ENCODE results near the gene AP1B1. TPM values are rescaled to one million over a fixed set of nuclear protein-coding genes. Genes with fewer than 3 reads are reported as not detected.
A peak's percentile ranks its signal among the peaks of the same experiment; 100 is the strongest.

The AP1B1 gene
- total and polyA plus RNA-seq, 8 donors: 32.5 to 99.1 (median 36.1) TPM

DNA sequence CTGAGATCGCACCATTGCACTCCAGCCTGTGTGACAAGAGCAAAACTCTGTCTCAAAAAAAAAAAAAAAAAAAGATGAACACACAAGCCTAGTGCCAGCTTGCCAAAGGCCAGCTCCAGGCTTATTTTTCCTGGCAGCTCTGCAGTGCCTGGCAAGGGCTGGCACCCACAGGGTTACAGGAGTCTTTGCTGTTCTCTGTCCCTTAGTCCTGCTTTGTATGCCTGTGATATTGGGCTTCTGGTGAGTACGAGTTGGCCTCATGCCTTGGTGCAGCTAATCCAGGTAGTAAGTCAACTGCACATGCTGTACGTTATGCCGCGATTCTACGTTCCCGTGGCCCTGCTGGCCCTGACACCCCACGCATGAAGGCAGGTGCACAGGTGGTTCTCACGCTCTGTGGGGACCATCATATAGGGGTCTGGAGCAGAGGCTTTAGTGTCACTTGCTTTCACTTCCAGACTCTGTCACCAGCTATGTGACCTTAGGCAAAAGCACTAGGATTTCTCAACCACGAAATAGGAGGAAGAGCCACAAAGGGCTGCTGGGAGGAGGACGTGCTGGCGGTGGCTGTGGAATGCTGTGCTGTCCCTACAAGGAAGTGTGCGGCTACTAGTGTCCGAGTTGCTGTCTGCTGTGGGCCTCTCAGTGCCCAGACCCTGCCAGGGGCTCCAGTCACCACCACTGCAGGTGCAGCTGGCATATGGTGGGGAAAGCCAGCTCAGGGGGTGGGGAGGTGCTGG is 51.4 kb downstream of the AP1B1 start:
- no peaks in the 10 kb centered on the region for H3K4me1 ChIP-seq
- H3K27ac ChIP-seq: no peak overlapping the region
- DNase-seq: peak in 1 of 4 donors; percentile 51
- H3K36me3 ChIP-seq: peaks cover 0 to 100% of the 10 kb centered on the region in 2 donors
- peak; percentile 40 for ATAC-seq
- H3K9me3 ChIP-seq: no peaks in the 10 kb centered on the region
- no peak overlapping the region for H3K4me3 ChIP-seq
- TF ChIP-seq, protein P1, sequence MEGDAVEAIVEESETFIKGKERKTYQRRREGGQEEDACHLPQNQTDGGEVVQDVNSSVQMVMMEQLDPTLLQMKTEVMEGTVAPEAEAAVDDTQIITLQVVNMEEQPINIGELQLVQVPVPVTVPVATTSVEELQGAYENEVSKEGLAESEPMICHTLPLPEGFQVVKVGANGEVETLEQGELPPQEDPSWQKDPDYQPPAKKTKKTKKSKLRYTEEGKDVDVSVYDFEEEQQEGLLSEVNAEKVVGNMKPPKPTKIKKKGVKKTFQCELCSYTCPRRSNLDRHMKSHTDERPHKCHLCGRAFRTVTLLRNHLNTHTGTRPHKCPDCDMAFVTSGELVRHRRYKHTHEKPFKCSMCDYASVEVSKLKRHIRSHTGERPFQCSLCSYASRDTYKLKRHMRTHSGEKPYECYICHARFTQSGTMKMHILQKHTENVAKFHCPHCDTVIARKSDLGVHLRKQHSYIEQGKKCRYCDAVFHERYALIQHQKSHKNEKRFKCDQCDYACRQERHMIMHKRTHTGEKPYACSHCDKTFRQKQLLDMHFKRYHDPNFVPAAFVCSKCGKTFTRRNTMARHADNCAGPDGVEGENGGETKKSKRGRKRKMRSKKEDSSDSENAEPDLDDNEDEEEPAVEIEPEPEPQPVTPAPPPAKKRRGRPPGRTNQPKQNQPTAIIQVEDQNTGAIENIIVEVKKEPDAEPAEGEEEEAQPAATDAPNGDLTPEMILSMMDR (IDR thresholded peaks at IDR 0.05): no peak
- intact Hi-C loops (cut with DNase I): no loop called here
- no peaks in the 10 kb centered on the region for H3K27me3 ChIP-seq

- no peak overlapping the region for H3K27ac ChIP-seq
- no peaks in the 10 kb centered on the region for H3K9me3 ChIP-seq
- TF ChIP-seq, protein P1 (IDR thresholded peaks at IDR 0.05): no peak
- DNase-seq (peak in 1 of 4 donors; percentile 61), ATAC-seq (no peak)
- peaks cover 0 to 100% of the 10 kb centered on the region in 2 donors for H3K36me3 ChIP-seq
- no peaks in the 10 kb centered on the region for H3K27me3 ChIP-seq
- H3K4me3 ChIP-seq: no peak overlapping the region
- no peaks in the 10 kb centered on the region for H3K4me1 ChIP-seq
- intact Hi-C loops (cut with DNase I): no loop called here
Measured at GRCh38 chr22:29335656-29336055, 52.7 kb downstream of the AP1B1 start.

- H3K9me3 ChIP-seq: no peaks in the 10 kb centered on the region
- intact Hi-C loops (cut with DNase I): no loop called here
- no peak overlapping the region for H3K27ac ChIP-seq
- TF ChIP-seq, protein P1 (IDR thresholded peaks at IDR 0.05): no peak
- H3K36me3 ChIP-seq: peaks cover 0 to 100% of the 10 kb centered on the region in 2 donors
- no peak for ATAC-seq
- DNase-seq: peak in 1 of 4 donors; percentile 49
- no peaks in the 10 kb centered on the region for H3K27me3 ChIP-seq
- H3K4me3 ChIP-seq: no peak overlapping the region
- no peaks in the 10 kb centered on the region for H3K4me1 ChIP-seq
Measured at GRCh38 chr22:29334696-29335344, 53.5 kb downstream of the AP1B1 start.

DNA sequence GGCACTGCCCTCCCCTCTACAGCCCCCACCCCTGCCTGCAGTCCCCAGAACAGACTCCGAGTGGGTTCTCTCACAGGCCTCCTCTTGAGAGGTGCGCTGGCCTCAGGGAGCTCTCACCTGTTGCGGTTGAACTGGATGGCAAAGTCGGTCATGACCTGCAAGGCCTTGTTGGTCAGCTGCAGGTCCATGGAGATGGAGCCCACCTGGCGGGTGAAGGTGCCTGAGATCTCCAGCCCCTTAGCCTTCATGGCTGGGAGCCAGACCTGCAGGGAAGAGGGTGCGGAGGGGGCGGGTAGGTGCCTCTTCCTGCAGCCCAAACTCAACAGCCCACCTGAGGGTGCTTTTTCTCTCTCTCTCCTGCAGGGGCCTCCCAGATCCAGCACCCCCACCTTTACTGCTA is 54.2 kb downstream of the AP1B1 start:
- Histone ChIP-seq H3K36me3 (peaks cover 0 to 100% of the 10 kb centered on the region in 2 donors), H3K27ac (no peak overlapping the region), H3K27me3 (no peaks in the 10 kb centered on the region), H3K4me1 (no peaks in the 10 kb centered on the region), H3K4me3 (no peak overlapping the region), H3K9me3 (no peaks in the 10 kb centered on the region)
- TF ChIP-seq, protein P1 (IDR thresholded peaks at IDR 0.05): no peak
- intact Hi-C loops (cut with DNase I): no loop called here
- no peak for ATAC-seq
- DNase-seq: peak in 1 of 4 donors; percentile 50

GRCh38 chr22:29332886-29333496 is 55.4 kb downstream of the AP1B1 start:
- peaks cover 0 to 100% of the 10 kb centered on the region in 2 donors for H3K36me3 ChIP-seq
- intact Hi-C loops (cut with DNase I): no loop called here
- ATAC-seq (no peak), DNase-seq (peak in 1 of 4 donors; percentile 52)
- H3K4me3 ChIP-seq: no peak overlapping the region
- no peaks in the 10 kb centered on the region for H3K27me3 ChIP-seq
- TF ChIP-seq, protein P1 (IDR thresholded peaks at IDR 0.05): no peak
- no peak overlapping the region for H3K27ac ChIP-seq
- H3K4me1 ChIP-seq: no peaks in the 10 kb centered on the region
- H3K9me3 ChIP-seq: no peaks in the 10 kb centered on the region
